ENCODE data around the gene USP6NL.

DNA sequence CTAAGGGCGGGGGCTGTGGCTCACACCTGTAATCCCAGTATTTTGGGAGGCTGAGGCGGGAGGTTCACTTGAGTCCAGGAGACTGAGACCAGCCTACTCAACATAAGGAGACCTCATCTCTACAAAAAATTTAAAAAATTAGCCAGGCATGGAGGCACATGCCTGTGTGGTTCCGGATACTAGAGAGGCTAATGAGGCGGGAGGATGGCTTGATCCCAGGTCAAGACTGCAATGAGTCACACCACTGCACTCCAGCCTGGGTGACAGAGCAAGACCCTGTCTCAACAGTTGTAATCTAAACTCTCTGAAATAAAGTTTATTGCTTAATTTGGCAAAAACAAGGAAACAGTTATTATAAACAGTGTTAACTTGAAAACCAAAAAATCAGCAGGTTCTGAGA, 123.3 kb downstream of the USP6NL start:
- TF ChIP-seq, protein P1, sequence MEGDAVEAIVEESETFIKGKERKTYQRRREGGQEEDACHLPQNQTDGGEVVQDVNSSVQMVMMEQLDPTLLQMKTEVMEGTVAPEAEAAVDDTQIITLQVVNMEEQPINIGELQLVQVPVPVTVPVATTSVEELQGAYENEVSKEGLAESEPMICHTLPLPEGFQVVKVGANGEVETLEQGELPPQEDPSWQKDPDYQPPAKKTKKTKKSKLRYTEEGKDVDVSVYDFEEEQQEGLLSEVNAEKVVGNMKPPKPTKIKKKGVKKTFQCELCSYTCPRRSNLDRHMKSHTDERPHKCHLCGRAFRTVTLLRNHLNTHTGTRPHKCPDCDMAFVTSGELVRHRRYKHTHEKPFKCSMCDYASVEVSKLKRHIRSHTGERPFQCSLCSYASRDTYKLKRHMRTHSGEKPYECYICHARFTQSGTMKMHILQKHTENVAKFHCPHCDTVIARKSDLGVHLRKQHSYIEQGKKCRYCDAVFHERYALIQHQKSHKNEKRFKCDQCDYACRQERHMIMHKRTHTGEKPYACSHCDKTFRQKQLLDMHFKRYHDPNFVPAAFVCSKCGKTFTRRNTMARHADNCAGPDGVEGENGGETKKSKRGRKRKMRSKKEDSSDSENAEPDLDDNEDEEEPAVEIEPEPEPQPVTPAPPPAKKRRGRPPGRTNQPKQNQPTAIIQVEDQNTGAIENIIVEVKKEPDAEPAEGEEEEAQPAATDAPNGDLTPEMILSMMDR (IDR thresholded peaks at IDR 0.05 in 2 of 3, conservative IDR thresholded peaks at IDR 0.05 in 1 of 3; ENCODE audit: borderline replicate concordance in 1 of 3, insufficient read depth in 1 of 3, low read depth in 2 of 3, low read length in 2 of 3): no peak
- TF ChIP-seq POLR2AphosphoS5 (IDR thresholded peaks at IDR 0.05; ENCODE audit: low read depth, low read length) (no peak), EZH2phosphoT487 (IDR thresholded peaks at IDR 0.05; ENCODE audit: borderline replicate concordance) (no peak), POLR2A (IDR thresholded peaks at IDR 0.05; ENCODE audit: borderline replicate concordance, extremely low read depth, insufficient read depth, insufficient read length) (no peak), SIN3A (IDR thresholded peaks at IDR 0.05; ENCODE audit: low read depth) (no peak), ZNF274 (IDR thresholded peaks at IDR 0.05; ENCODE audit: low read depth, low read length) (no peak), EZH2 (IDR thresholded peaks at IDR 0.05) (no peak), RAD21 (IDR thresholded peaks at IDR 0.05; ENCODE audit: low read depth) (no peak)
- TF ChIP-seq, protein P2, sequence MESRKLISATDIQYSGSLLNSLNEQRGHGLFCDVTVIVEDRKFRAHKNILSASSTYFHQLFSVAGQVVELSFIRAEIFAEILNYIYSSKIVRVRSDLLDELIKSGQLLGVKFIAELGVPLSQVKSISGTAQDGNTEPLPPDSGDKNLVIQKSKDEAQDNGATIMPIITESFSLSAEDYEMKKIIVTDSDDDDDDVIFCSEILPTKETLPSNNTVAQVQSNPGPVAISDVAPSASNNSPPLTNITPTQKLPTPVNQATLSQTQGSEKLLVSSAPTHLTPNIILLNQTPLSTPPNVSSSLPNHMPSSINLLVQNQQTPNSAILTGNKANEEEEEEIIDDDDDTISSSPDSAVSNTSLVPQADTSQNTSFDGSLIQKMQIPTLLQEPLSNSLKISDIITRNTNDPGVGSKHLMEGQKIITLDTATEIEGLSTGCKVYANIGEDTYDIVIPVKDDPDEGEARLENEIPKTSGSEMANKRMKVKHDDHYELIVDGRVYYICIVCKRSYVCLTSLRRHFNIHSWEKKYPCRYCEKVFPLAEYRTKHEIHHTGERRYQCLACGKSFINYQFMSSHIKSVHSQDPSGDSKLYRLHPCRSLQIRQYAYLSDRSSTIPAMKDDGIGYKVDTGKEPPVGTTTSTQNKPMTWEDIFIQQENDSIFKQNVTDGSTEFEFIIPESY (IDR thresholded peaks at IDR 0.05; ENCODE audit: extremely low read depth, insufficient replicate concordance, low read length): no peak
